ENCODE measurements around the gene ZCCHC8. TPM values are rescaled to one million over a fixed set of nuclear protein-coding genes. Genes with fewer than 3 reads are reported as not detected.

Gene ZCCHC8
- total and polyA plus RNA-seq, 2 of the 8 experiments (the other 6 are each of a cell fraction or from before 2014, with no cell fraction given) = 13.8 to 28.9 TPM

- Histone ChIP-seq H3K4me2 (ENCODE audit: insufficient read depth in 1 of 2, low read depth in 2 of 2, low read length in 2 of 2) (peak overlapping the region; percentile 89 to 96), H2AFZ (ENCODE audit: low read length) (peak overlapping the region; percentile 83), H3K27me3 (replicated peaks in 1 of 4; ENCODE audit: control insufficient read depth in 3 of 4, extremely low read depth in 1 of 4, insufficient read depth in 3 of 4, low read length in 3 of 4) (no peaks in the 10 kb centered on the region), H3K4ac (replicated peaks; ENCODE audit: insufficient read length, low read depth, low read length) (no peak overlapping the region), H2BK12ac (ENCODE audit: low read depth, low read length) (no peak overlapping the region), H3K4me3 (ENCODE audit: extremely low read depth in 1 of 4, insufficient read depth in 2 of 4, low read depth in 3 of 4, low read length in 4 of 4) (peak overlapping the region; percentile 67 to 73 (median 71)), H4K8ac (ENCODE audit: extremely low read depth, insufficient read depth, low read length) (peak overlapping the region; percentile 96; the same call in 1 of the 2 replicates), H3K36me3 (ENCODE audit: control insufficient read depth in 2 of 4, insufficient read depth in 4 of 4, low read length in 3 of 4) (no peaks in the 10 kb centered on the region), H2BK120ac (replicated peaks; ENCODE audit: low read depth, low read length) (no peak overlapping the region), H3K23ac (ENCODE audit: insufficient read length) (no peak overlapping the region), H3K56ac (replicated peaks; ENCODE audit: insufficient read length, low read depth, low read length) (no peak overlapping the region), H4K20me1 (replicated peaks in 1 of 2; ENCODE audit: control insufficient read depth in 1 of 2, insufficient read depth in 2 of 2, low read length in 2 of 2) (no peaks in the 10 kb centered on the region), H3K4me1 (replicated peaks in 1 of 4; ENCODE audit: control insufficient read depth in 3 of 4, insufficient read depth in 4 of 4, low read length in 3 of 4) (peaks cover 0 to 10% (median 4%) of the 10 kb centered on the region in 4 experiments; a peak in 3 of 7 replicates), H2BK5ac (ENCODE audit: low read depth, low read length) (no peak overlapping the region), H3K9me3 (ENCODE audit: insufficient read depth in 2 of 2, low read depth in 1 of 2, low read length in 1 of 2) (no peaks in the 10 kb centered on the region), H3K9ac (replicated peaks in 1 of 4; ENCODE audit: extremely low read depth in 1 of 4, low read depth in 3 of 4, low read length in 3 of 4) (peak overlapping the region; percentile 55 to 90 (median 84)), H2BK15ac (ENCODE audit: low read length) (0 out of 2 replicates have a peak overlapping the region, but pooled peaks have one; percentile 31), H2BK20ac (ENCODE audit: low read length) (no peak overlapping the region), H3K14ac (ENCODE audit: insufficient read length) (no peak overlapping the region), H3K27ac (ENCODE audit: low read depth, low read length) (0 out of 2 replicates have a peak overlapping the region, but pooled peaks have one; percentile 41), H3K23me2 (ENCODE audit: low read depth, low read length) (peaks cover 9% of the 10 kb centered on the region), H2AK5ac (ENCODE audit: low read depth, low read length) (no peak overlapping the region; the same call in 1 of the 2 replicates), H3K79me2 (ENCODE audit: control insufficient read depth in 1 of 2, insufficient read depth in 2 of 2, low read length in 2 of 2) (peaks cover 0 to 4% of the 10 kb centered on the region in 2 experiments; a peak in 1 of 4 replicates), H4K91ac (replicated peaks; ENCODE audit: insufficient read length, low read length) (peak overlapping the region; percentile 83), H3K18ac (ENCODE audit: extremely low read depth, low read length) (peak overlapping the region; percentile 91; the same call in 1 of the 2 replicates), H4K5ac (ENCODE audit: insufficient read length, low read depth, low read length) (peak overlapping the region; percentile 34), H3K79me1 (ENCODE audit: low read depth, low read length) (no peaks in the 10 kb centered on the region)
- 18% methylated on average over 21 of the region's 21 CpGs; no CpG with 5 or more reads in 1 of the 2 experiments for WGBS, 2 experiments (ENCODE audit: extremely low coverage in 1 of 2, insufficient coverage in 1 of 2, insufficient read length in 1 of 2, insufficient replicate concordance in 2 of 2, low coverage in 1 of 2, low lambda C conversion rate in 2 of 2, missing lambda C conversion rate in 1 of 2)
- CTCF ChIA-PET (ENCODE audit: partially characterized antibody) = interaction anchor here (0.7 to 4.0 kb wide), 7 partner anchors 9 to 64 kb away, joined by 3 to 22 read pairs (median 3); no protein-coding TSS in a partner anchor
- DNase-seq (ENCODE audit: low read depth in 1 of 2, low spot score in 2 of 2) (peak in 1 of 2 experiments; percentile 61), FAIRE-seq (no peak)
- POLR2A ChIA-PET (ENCODE audit: partially characterized antibody) = interaction anchor here (0.9 to 2.9 kb wide), 9 partner anchors 13 to 103 kb away, joined by 3 to 10 read pairs (median 4); partner anchors contain the start of genes KNTC1, RSRC2 and ZCCHC8
- TF ChIP-seq KDM4A (IDR thresholded peaks at IDR 0.05; ENCODE audit: low read depth, low read length, severe bottlenecking) (peak; percentile 1), SIN3A (conservative IDR thresholded peaks at IDR 0.05 in 1 of 2, IDR thresholded peaks at IDR 0.05 in 1 of 2; ENCODE audit: low read depth in 1 of 2, low read length in 2 of 2) (0 out of 4 replicates have a peak, but pooled peaks of 1 of the 2 experiments have one; percentile 40), TAF7 (optimal IDR thresholded peaks at IDR 0.05; ENCODE audit: borderline replicate concordance, low read depth, low read length) (peak; percentile 17), TAF1 (IDR thresholded peaks at IDR 0.05; ENCODE audit: low read depth, low read length) (0 out of 2 replicates have a peak, but pooled peaks have one; percentile 56), GABPA (IDR thresholded peaks at IDR 0.05; ENCODE audit: borderline replicate concordance, insufficient read depth, low read length) (peak; percentile 24; the same call in 1 of the 2 replicates), SP1 (IDR thresholded peaks at IDR 0.05; ENCODE audit: low read depth, low read length) (0 out of 2 replicates have a peak, but pooled peaks have one; percentile 30), POU5F1 (IDR thresholded peaks at IDR 0.05; ENCODE audit: low read depth, low read length) (no peak), YY1 (IDR thresholded peaks at IDR 0.05; ENCODE audit: low read depth, low read length) (no peak)
Observed at GRCh38 chr12:122423258-122424165, 77.2 kb downstream of the ZCCHC8 start.

Measured in H1 (cell line).